Hepatocyte (in vitro differentiated cells): Measurements from ENCODE around the gene RAD50.
"Not testable (repeated sequence)": the region's sequence is repeated elsewhere in the genome, so short reads cannot be mapped to it uniquely, and the experiment has no call there.

Experiments
- EZH2 ChIP-seq: fragments of 200-600 bp; sonication (generic); IDR thresholded peaks from 2 replicates; pipeline ENCODE4 v1.6.1; 2016; ENCODE audit warnings: antibody characterized with exemption, mild to moderate bottlenecking, borderline replicate concordance
- EZH2phosphoT487 ChIP-seq: fragments of 200-600 bp; sonication (generic); IDR thresholded peaks from one replicate; pipeline ENCODE4 v1.6.1; 2018; ENCODE audit warnings: antibody characterized with exemption, mild to moderate bottlenecking, low read depth, moderate library complexity; ENCODE audit not compliant: unreplicated experiment, severe bottlenecking
- TF ChIP-seq, protein P1 (sequence below): fragments of 200-600 bp; sonication (generic); IDR thresholded peaks from 2 replicates; pipeline ENCODE4 v1.5.1; 2016; ENCODE audit warnings: antibody characterized with exemption, mild to moderate bottlenecking; ENCODE audit not compliant: poor library complexity

GRCh38 chr5:132524877-132525276, 31.9 kb upstream of the RAD50 start:
- TF ChIP-seq, protein P1, sequence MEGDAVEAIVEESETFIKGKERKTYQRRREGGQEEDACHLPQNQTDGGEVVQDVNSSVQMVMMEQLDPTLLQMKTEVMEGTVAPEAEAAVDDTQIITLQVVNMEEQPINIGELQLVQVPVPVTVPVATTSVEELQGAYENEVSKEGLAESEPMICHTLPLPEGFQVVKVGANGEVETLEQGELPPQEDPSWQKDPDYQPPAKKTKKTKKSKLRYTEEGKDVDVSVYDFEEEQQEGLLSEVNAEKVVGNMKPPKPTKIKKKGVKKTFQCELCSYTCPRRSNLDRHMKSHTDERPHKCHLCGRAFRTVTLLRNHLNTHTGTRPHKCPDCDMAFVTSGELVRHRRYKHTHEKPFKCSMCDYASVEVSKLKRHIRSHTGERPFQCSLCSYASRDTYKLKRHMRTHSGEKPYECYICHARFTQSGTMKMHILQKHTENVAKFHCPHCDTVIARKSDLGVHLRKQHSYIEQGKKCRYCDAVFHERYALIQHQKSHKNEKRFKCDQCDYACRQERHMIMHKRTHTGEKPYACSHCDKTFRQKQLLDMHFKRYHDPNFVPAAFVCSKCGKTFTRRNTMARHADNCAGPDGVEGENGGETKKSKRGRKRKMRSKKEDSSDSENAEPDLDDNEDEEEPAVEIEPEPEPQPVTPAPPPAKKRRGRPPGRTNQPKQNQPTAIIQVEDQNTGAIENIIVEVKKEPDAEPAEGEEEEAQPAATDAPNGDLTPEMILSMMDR = not testable (repeated sequence)
- not testable (repeated sequence) for TF ChIP-seq EZH2, EZH2phosphoT487
